ENCODE results near the gene PHACTR3.

The PHACTR3 gene

GRCh38 chr20:59561614-59562277 lies 42.6 kb upstream of the PHACTR3 start:
- DNase-seq, result no peak
- Histone ChIP-seq H3K27me3 (replicated peaks; ENCODE audit: insufficient read depth, low read length) (peaks cover 52% of the 10 kb centered on the region), H3K27ac (ENCODE audit: low read length) (no peak overlapping the region), H3K9ac (ENCODE audit: low read length) (no peak overlapping the region), H2AFZ (ENCODE audit: low read length) (no peak overlapping the region), H3K9me2 (replicated peaks; ENCODE audit: insufficient read depth, low read length) (no peaks in the 10 kb centered on the region), H4K20me1 (ENCODE audit: insufficient read depth, low read length) (no peaks in the 10 kb centered on the region), H3K36me3 (replicated peaks; ENCODE audit: insufficient read depth, low read length) (no peaks in the 10 kb centered on the region), H3K79me2 (ENCODE audit: low read length) (no peaks in the 10 kb centered on the region), H3K4me1 (ENCODE audit: low read length) (no peaks in the 10 kb centered on the region), H3K4me2 (ENCODE audit: low read depth, low read length) (no peak overlapping the region), H3F3A (ENCODE audit: insufficient read depth, low read length) (no peaks in the 10 kb centered on the region), H3K4me3 (ENCODE audit: low read length) (no peak overlapping the region), H3K9me3 (replicated peaks; ENCODE audit: insufficient read depth, low read length) (no peaks in the 10 kb centered on the region)
- TF ChIP-seq CTCF (IDR thresholded peaks at IDR 0.05; ENCODE audit: low read length) (no peak), EZH2 (optimal IDR thresholded peaks at IDR 0.05; ENCODE audit: low read depth, low read length) (no peak), EZH2phosphoT487 (IDR thresholded peaks at IDR 0.05; ENCODE audit: low read length) (no peak)

GRCh38 chr20:59564171-59564570 lies 40.2 kb upstream of the PHACTR3 start:
- Histone ChIP-seq H3K9me2 (replicated peaks; ENCODE audit: insufficient read depth, low read length) (no peaks in the 10 kb centered on the region), H3K36me3 (replicated peaks; ENCODE audit: insufficient read depth, low read length) (no peaks in the 10 kb centered on the region), H3K4me2 (ENCODE audit: low read depth, low read length) (no peak overlapping the region), H3K9ac (ENCODE audit: low read length) (no peak overlapping the region), H3K9me3 (replicated peaks; ENCODE audit: insufficient read depth, low read length) (no peaks in the 10 kb centered on the region), H3K79me2 (ENCODE audit: low read length) (no peaks in the 10 kb centered on the region), H2AFZ (ENCODE audit: low read length) (no peak overlapping the region), H3K4me3 (ENCODE audit: low read length) (no peak overlapping the region), H3K4me1 (ENCODE audit: low read length) (no peaks in the 10 kb centered on the region), H4K20me1 (ENCODE audit: insufficient read depth, low read length) (no peaks in the 10 kb centered on the region), H3K27ac (ENCODE audit: low read length) (no peak overlapping the region), H3K27me3 (replicated peaks; ENCODE audit: insufficient read depth, low read length) (peaks cover 69% of the 10 kb centered on the region), H3F3A (ENCODE audit: insufficient read depth, low read length) (no peaks in the 10 kb centered on the region)
- TF ChIP-seq EZH2 (optimal IDR thresholded peaks at IDR 0.05; ENCODE audit: low read depth, low read length) (no peak), CTCF (IDR thresholded peaks at IDR 0.05; ENCODE audit: low read length) (no peak), EZH2phosphoT487 (IDR thresholded peaks at IDR 0.05; ENCODE audit: low read length) (no peak)
- no peak for DNase-seq

- H4K20me1 ChIP-seq (ENCODE audit: insufficient read depth, low read length), result no peaks in the 10 kb centered on the region
- peaks cover 75% of the 10 kb centered on the region for H3K27me3 ChIP-seq (replicated peaks; ENCODE audit: insufficient read depth, low read length)
Observed at GRCh38 chr20:59564943-59565342, 39.4 kb upstream of the PHACTR3 start.

More at GRCh38 chr20:59564943-59565342, 39.4 kb upstream of the PHACTR3 start:
- Histone ChIP-seq H3K4me2 (ENCODE audit: low read depth, low read length) (no peak overlapping the region), H3K4me1 (ENCODE audit: low read length) (no peaks in the 10 kb centered on the region), H3F3A (ENCODE audit: insufficient read depth, low read length) (no peaks in the 10 kb centered on the region), H3K9me3 (replicated peaks; ENCODE audit: insufficient read depth, low read length) (no peaks in the 10 kb centered on the region), H3K9me2 (replicated peaks; ENCODE audit: insufficient read depth, low read length) (no peaks in the 10 kb centered on the region), H3K4me3 (ENCODE audit: low read length) (no peak overlapping the region), H3K9ac (ENCODE audit: low read length) (no peak overlapping the region), H2AFZ (ENCODE audit: low read length) (no peak overlapping the region), H3K79me2 (ENCODE audit: low read length) (no peaks in the 10 kb centered on the region), H3K27ac (ENCODE audit: low read length) (no peak overlapping the region), H3K36me3 (replicated peaks; ENCODE audit: insufficient read depth, low read length) (no peaks in the 10 kb centered on the region)
- TF ChIP-seq EZH2 (optimal IDR thresholded peaks at IDR 0.05; ENCODE audit: low read depth, low read length), result no peak
- TF ChIP-seq CTCF (IDR thresholded peaks at IDR 0.05; ENCODE audit: low read length), result no peak
- TF ChIP-seq EZH2phosphoT487 (IDR thresholded peaks at IDR 0.05; ENCODE audit: low read length), result no peak
- DNase-seq, result no peak

Data from MM.1S (cell line).